ENCODE results near the gene ADAP1. TPM values are rescaled to one million over a fixed set of nuclear protein-coding genes. Genes with fewer than 3 reads are reported as not detected.

ADAP1 gene
- polyA plus RNA-seq, 1 experiment = 0.87 TPM

GRCh38 chr7:876077-876971, 78.2 kb downstream of the ADAP1 start, which contains the start of gene GET4:
Gene GET4, plus strand, starts transcription at chr7:876554. Its CDS starts 92 bp downstream, at chr7:876646.
- peak within 1 kb of the TSS; percentile 92 for H3K4me3 ChIP-seq (ENCODE audit: low read depth, low read length)
- H3K27me3 ChIP-seq (ENCODE audit: control insufficient read depth, insufficient read depth, low read length) = no peaks in the 10 kb centered on the region
- H3K27ac ChIP-seq (ENCODE audit: low read depth, low read length) = peak within 1 kb of the TSS; percentile 61
- ChIA-PET CTCF (interaction anchor here (0.7 to 0.9 kb wide), 2 partner anchors 34 to 593 kb away, joined by 3 to 5 read pairs; no protein-coding TSS in a partner anchor), POLR2A (interaction anchor here (0.7 to 1.4 kb wide), 3 partner anchors 99 to 485 kb away, joined by 3 to 4 read pairs (median 3); partner anchors contain the start of gene COX19)
- 0 out of 2 replicates have a peak, but pooled peaks have one; percentile 9 for TF ChIP-seq CTCF (IDR thresholded peaks at IDR 0.05; ENCODE audit: low read depth, low read length)
- DNase-seq (ENCODE audit: low read depth, low spot score) = peak; percentile 87
- H3K9me3 ChIP-seq (ENCODE audit: control insufficient read depth, insufficient read depth, low read length) = no peaks in the 10 kb centered on the region; the same call in 1 of the 2 replicates

DNA sequence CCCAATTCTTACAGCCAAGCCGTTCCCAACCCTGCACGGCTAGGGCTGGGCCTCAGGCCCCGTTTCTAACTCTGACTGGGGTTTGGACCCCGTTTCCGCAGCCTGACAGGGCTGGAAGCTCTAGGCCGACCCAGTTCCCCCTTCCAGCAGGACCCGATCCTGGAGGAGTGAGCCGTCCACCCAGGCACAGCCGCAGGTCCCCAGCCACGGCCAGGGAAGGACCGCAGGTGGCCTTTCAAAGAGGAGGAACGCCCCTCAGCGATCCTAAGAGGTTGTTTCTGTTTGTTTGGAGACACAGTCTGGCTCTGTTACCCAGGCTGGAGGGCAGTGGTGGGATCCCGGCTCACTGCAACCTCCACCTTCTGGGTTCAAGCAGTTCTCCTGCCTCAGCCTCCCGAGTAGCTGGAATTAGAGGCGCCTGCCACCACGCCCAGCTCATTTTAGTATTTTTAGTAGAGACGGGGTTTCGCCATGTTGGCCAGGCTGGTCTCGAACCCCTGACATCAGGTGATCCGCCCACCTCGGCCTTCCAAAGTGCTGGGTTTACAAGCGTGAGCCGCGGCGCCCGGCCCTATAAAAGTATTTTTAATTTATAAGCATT, 78.9 kb downstream of the ADAP1 start:
- Histone ChIP-seq H3K4me3 (ENCODE audit: low read depth, low read length) (peak overlapping the region; percentile 35; the same call in 1 of the 2 replicates), H3K9me3 (ENCODE audit: control insufficient read depth, insufficient read depth, low read length) (no peaks in the 10 kb centered on the region; the same call in 1 of the 2 replicates), H3K27ac (ENCODE audit: low read depth, low read length) (peak overlapping the region; percentile 57), H3K27me3 (ENCODE audit: control insufficient read depth, insufficient read depth, low read length) (no peaks in the 10 kb centered on the region)
- CTCF ChIA-PET = interaction anchor here (0.7 to 1.5 kb wide), 3 partner anchors 34 to 592 kb away, joined by 3 to 8 read pairs (median 5); no protein-coding TSS in a partner anchor
- POLR2A ChIA-PET = interaction anchor here (0.6 to 1.4 kb wide), 2 partner anchors 89 to 99 kb away, joined by 3 to 12 read pairs; partner anchors contain the start of gene COX19
- no peak for TF ChIP-seq CTCF (IDR thresholded peaks at IDR 0.05; ENCODE audit: low read depth, low read length)
- DNase-seq (ENCODE audit: low read depth, low spot score) = no peak

DNA sequence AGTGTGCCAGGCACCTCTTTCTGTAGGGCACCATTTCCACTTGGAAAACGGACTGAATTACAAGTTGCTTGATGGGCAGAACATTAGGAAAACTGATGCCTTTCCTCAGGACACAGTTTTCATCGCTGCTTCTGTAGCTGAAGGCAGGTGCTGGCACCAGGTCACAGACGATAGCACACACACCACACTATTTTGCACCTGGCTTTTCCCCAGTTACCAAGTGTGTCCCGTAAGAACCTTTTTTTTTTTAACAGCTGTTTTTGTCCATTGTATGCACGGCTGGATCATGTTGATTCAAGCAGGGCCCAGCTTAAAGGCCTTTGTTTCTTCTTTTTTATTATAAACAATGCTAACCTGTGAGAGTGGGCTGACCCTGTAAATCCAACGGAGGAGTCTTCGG, 79.4 kb downstream of the ADAP1 start:
- ChIA-PET POLR2A (interaction anchor here (0.6 kb wide), 1 partner anchor 89 kb away, joined by 12 read pairs; no protein-coding TSS in a partner anchor), CTCF (interaction anchor here (0.7 to 1.5 kb wide), 2 partner anchors 33 to 89 kb away, joined by 3 to 8 read pairs; no protein-coding TSS in a partner anchor)
- no peak for TF ChIP-seq CTCF (IDR thresholded peaks at IDR 0.05; ENCODE audit: low read depth, low read length)
- H3K4me3 ChIP-seq (ENCODE audit: low read depth, low read length) = no peak overlapping the region
- DNase-seq (ENCODE audit: low read depth, low spot score) = no peak
- no peaks in the 10 kb centered on the region; the same call in 1 of the 2 replicates for H3K9me3 ChIP-seq (ENCODE audit: control insufficient read depth, insufficient read depth, low read length)
- H3K27ac ChIP-seq (ENCODE audit: low read depth, low read length) = no peak overlapping the region
- no peaks in the 10 kb centered on the region for H3K27me3 ChIP-seq (ENCODE audit: control insufficient read depth, insufficient read depth, low read length)

- Histone ChIP-seq H3K9me3 (ENCODE audit: control insufficient read depth, insufficient read depth, low read length) (no peaks in the 10 kb centered on the region; the same call in 1 of the 2 replicates), H3K4me3 (ENCODE audit: low read depth, low read length) (no peak overlapping the region), H3K27me3 (ENCODE audit: control insufficient read depth, insufficient read depth, low read length) (no peaks in the 10 kb centered on the region), H3K27ac (ENCODE audit: low read depth, low read length) (no peak overlapping the region)
- no peak for DNase-seq (ENCODE audit: low read depth, low spot score)
- POLR2A ChIA-PET = interaction anchor here (1.4 kb wide), 1 partner anchor 42 kb away, joined by 3 read pairs; the partner anchor contains the start of gene SUN1
- CTCF ChIA-PET = interaction anchor here (0.6 to 2.6 kb wide), 14 partner anchors 11 to 560 kb away, joined by 3 to 51 read pairs (median 6); no protein-coding TSS in a partner anchor
- TF ChIP-seq CTCF (IDR thresholded peaks at IDR 0.05; ENCODE audit: low read depth, low read length) = no peak
Measured at GRCh38 chr7:874031-874749, 80.3 kb downstream of the ADAP1 start.

Measured in AG04450 (cell line).